GM18520 (cell line): ENCODE data around the gene MTX2.
A peak's percentile ranks its signal among the peaks of the same experiment; 100 is the strongest.

Source experiments
- ATAC-seq: cut with Tn5 transposase; IDR thresholded peaks from one replicate; pipeline ENCODE4 v1.9.1; 2021; ENCODE audit not compliant: unreplicated experiment

The MTX2 gene

GRCh38 chr2:176269319-176270099 is at the start of gene MTX2:
TSS of gene MTX2 (plus strand) at chr2:176269442. CDS start at chr2:176269630, 188 bp downstream.
- peak; percentile 84 for ATAC-seq

- ATAC-seq, result no peak
Observed at GRCh38 chr2:176227874-176228273, 41.4 kb upstream of the MTX2 start.

GRCh38 chr2:176234156-176234555 is 35.1 kb upstream of the MTX2 start:
- ATAC-seq, result no peak

- ATAC-seq, result no peak
Observed at GRCh38 chr2:176234940-176235339, 34.3 kb upstream of the MTX2 start.

- no peak for ATAC-seq
Observed at GRCh38 chr2:176237456-176237855, 31.8 kb upstream of the MTX2 start.

GRCh38 chr2:176239031-176239430 is 30.2 kb upstream of the MTX2 start:
- no peak for ATAC-seq

- no peak for ATAC-seq
Observed at GRCh38 chr2:176240301-176240700, 28.9 kb upstream of the MTX2 start.

- no peak for ATAC-seq
Observed at GRCh38 chr2:176242276-176242675, 27.0 kb upstream of the MTX2 start.

- ATAC-seq, result no peak
Observed at GRCh38 chr2:176246331-176246730, 22.9 kb upstream of the MTX2 start.

GRCh38 chr2:176247859-176248258 is 21.4 kb upstream of the MTX2 start:
- ATAC-seq, result no peak

- ATAC-seq, result no peak
Observed at GRCh38 chr2:176251928-176252327, 17.3 kb upstream of the MTX2 start.

GRCh38 chr2:176260689-176261088 is 8.6 kb upstream of the MTX2 start:
- ATAC-seq, result no peak

GRCh38 chr2:176261136-176261535 is 8.1 kb upstream of the MTX2 start:
- no peak for ATAC-seq

GRCh38 chr2:176268976-176269318 is 295 bp upstream of the MTX2 start:
- ATAC-seq, result no peak

- ATAC-seq, result no peak
Observed at GRCh38 chr2:176270100-176270750, 983 bp downstream of the MTX2 start.

GRCh38 chr2:176272870-176273459 is 3.7 kb downstream of the MTX2 start:
- ATAC-seq, result no peak

GRCh38 chr2:176278927-176279326 is 9.7 kb downstream of the MTX2 start:
- ATAC-seq, result no peak

- no peak for ATAC-seq
Observed at GRCh38 chr2:176280156-176280555, 10.9 kb downstream of the MTX2 start.

GRCh38 chr2:176280867-176281658 is 11.8 kb downstream of the MTX2 start:
- ATAC-seq, result no peak

- no peak for ATAC-seq
Observed at GRCh38 chr2:176283291-176284068, 14.2 kb downstream of the MTX2 start.
